ENCODE measurements around the gene DOCK4.

DNA sequence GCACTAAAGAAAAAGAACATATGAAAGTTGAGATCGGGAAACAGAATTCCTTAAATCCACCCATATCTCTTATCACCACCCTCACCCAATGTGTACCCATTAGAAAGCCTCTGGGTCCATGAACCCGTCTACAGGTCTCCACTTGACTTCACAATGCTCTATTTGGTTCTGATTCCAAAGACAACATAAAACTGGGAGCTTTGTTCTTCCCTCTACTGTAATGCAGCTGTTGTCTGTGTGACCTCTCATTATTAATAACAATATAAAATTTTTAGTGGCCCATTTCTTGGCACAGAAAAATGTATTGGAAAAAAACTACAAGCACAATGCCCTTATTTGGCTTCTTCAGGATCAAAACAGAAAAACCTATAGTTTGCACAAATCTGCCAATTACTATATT, 30.0 kb downstream of the DOCK4 start:
- TF ChIP-seq CREB1 (IDR thresholded peaks at IDR 0.05; ENCODE audit: low read depth) (no peak), EP300 (IDR thresholded peaks at IDR 0.05; ENCODE audit: borderline replicate concordance) (no peak), TCF12 (IDR thresholded peaks at IDR 0.05; ENCODE audit: low read depth) (no peak), RAD21 (IDR thresholded peaks at IDR 0.05; ENCODE audit: low read depth) (no peak)
